ENCODE data around the gene OR2T35.

- TF ChIP-seq EZH2phosphoT487 (IDR thresholded peaks at IDR 0.05; ENCODE audit: insufficient read depth, low read depth) (no peak), EZH2 (IDR thresholded peaks at IDR 0.05; ENCODE audit: insufficient read depth, poor library complexity, severe bottlenecking) (no peak)
Observed at GRCh38 chr1:248625166-248625565, 19.9 kb downstream of the OR2T35 start.

All from GM23248 (cell line).